ENCODE data around the gene UPK3BL2. TPM values are rescaled to one million over a fixed set of nuclear protein-coding genes. Genes with fewer than 3 reads are reported as not detected.
"Not testable (repeated sequence)": the region's sequence is repeated elsewhere in the genome, so short reads cannot be mapped to it uniquely, and the experiment has no call there.

UPK3BL2 gene
- total RNA-seq, 1 experiment from 2014 or later = 15.2 TPM

DNA sequence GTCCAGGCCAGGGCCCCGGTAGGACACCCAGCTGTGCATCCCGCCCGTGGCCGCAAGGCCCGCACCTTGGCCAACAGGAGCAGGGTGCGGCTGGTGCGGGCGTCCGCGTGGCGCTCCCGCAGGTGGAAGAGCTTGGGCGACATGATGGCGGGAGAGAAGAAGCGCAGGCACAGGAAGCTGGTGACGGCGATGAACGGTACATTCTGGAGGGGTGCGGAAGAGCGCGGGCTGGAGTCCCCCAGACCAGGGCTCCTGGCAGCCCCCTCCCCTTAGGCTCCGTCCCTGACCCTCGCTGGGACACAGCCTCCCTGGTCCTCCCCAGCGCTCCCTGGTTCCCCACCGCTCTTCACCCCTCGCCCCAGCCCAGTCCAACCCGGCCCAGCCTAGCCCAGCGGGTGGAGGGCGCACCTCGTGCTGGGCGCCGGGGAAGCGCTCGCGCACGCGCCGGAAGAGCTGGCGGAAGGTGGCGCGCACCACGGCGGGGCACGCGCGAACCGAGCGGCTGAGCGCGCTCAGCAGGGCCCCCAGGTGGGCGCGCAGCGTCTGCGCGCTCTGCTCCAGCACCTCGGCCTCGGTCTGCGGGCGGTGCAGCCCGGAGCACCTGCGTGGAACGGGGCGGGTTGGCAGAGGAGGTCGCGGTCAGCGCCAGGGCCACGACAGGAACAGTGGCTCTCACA, 48.9 kb downstream of the UPK3BL2 start:
- DNase-seq (ENCODE audit: low spot score) = not testable (repeated sequence)

DNA sequence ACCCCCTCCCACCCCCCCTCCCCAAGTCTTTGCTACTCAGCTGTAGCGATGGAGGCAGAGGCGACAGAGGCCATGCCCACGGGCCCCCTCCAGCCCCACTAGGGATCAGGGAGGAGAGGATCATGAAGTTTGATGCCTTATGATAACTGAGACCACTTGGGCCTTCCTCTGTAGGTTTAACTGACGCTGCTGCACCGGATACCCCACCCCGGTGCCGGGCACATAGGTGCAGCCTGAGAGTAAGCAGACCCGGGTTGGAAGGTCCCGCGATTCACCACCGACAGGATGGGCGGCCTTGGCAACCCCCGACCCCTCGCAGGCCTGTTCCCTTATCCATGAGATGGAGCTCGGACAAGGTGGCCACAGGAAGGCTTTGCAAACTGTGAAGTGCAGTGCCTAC, 49.5 kb downstream of the UPK3BL2 start:
- not testable (repeated sequence) for DNase-seq (ENCODE audit: low spot score)

DNA sequence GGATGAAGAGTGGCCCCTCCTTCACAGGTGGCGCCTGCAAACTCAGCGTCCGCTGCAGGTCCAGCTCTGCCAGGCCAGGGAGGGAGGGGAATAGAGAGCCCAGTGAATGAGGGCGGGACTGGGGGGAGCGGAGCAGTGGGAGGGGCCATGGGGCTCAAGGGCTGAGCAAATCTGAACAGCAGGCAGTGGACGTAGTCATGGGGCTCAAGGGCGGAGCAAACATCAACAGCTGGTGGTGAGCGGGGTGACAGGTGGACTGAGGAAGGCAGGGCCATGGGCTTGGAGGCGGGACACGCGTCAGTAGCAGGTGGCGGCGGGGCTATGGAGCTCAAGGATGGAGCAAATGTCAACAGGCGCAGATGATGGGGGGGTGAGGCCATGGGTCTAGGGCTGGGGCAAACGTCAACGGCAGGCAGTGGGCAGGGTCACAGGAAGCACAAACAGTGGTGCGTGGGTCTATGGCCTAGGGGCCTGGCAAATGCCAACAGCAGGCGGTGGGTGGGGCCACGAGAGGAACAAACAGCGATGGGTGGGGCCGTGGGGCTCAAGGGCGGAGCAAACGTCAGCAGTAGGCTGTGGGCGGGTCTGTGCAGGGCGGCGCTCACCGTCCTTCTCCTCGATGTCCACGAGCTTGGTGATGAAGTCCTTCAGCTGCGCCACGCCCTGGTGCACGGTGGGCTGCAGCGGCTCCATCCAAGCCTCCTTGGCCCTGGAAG, 50.1 kb downstream of the UPK3BL2 start:
- DNase-seq (ENCODE audit: low spot score) = not testable (repeated sequence)

DNA sequence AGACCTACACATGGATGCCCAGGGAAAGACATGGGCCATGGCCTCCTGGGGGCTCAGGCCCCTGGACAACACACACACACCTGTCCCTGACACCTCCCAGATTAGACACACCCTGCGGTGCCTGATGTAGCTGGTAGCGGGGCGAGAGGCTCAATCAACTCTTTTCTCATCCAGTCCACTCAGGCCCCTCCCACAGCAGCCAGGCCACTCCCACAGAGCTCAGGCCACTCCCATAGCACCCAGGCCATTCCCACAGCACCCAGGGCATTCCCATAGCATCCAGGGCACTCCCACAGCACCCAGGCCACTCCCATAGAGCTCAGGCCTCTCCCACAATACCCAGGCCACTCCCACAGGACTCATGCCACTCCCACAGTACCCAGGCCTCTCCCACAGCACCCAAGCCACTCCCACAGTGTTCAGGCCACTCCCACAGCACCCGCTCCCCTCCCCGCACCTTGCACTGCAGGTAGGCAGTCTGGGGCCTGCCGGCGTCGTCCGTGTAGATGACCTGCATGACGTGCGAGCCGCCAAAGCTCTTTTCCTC, 52.9 kb downstream of the UPK3BL2 start:
- DNase-seq (ENCODE audit: low spot score) = not testable (repeated sequence)

Other genes starting within 250 kb of the UPK3BL2 start
- gene SPDYE6, start 187.3 kb downstream of the UPK3BL2 start, total RNA-seq (2014; rRNA removed; shearing (Covaris generic)) = not detected in 2 replicates
- gene PRKRIP1, start 147.3 kb downstream of the UPK3BL2 start, total RNA-seq (2014; rRNA removed; shearing (Covaris generic)) = 34.8 and 38.8 TPM in 2 replicates
- 37.4 and 39.8 TPM in 2 replicates for gene ORAI2, start 110.1 kb downstream of the UPK3BL2 start, total RNA-seq (2014; rRNA removed; shearing (Covaris generic))
- 31.5 and 36.5 TPM in 2 replicates for gene ALKBH4, start 78.8 kb downstream of the UPK3BL2 start, total RNA-seq (2014; rRNA removed; shearing (Covaris generic))
- 73.6 and 81.2 TPM in 2 replicates for gene LRWD1, start 78.7 kb downstream of the UPK3BL2 start, total RNA-seq (2014; rRNA removed; shearing (Covaris generic))
- 96.9 and 101 TPM in 2 replicates for gene POLR2J, start 64.8 kb downstream of the UPK3BL2 start, total RNA-seq (2014; rRNA removed; shearing (Covaris generic))
- 7.4 and 13.9 TPM in 2 replicates for gene RASA4B, start 25.9 kb downstream of the UPK3BL2 start, total RNA-seq (2014; rRNA removed; shearing (Covaris generic))
- gene SPDYE2, start 7.5 kb upstream of the UPK3BL2 start, total RNA-seq (2014; rRNA removed; shearing (Covaris generic)) = not detected in 2 replicates
- 35.1 and 38.6 TPM in 2 replicates for gene POLR2J3, start 28.9 kb upstream of the UPK3BL2 start, total RNA-seq (2014; rRNA removed; shearing (Covaris generic))
- 26.0 and 43.0 TPM in 2 replicates for gene RASA4, start 73.1 kb upstream of the UPK3BL2 start, total RNA-seq (2014; rRNA removed; shearing (Covaris generic))
- gene UPK3BL1, start 99.1 kb upstream of the UPK3BL2 start, total RNA-seq (2014; rRNA removed; shearing (Covaris generic)) = 39.8 and 44.1 TPM in 2 replicates
- not detected in 2 replicates for gene SPDYE2B, start 106.6 kb upstream of the UPK3BL2 start, total RNA-seq (2014; rRNA removed; shearing (Covaris generic))
- 2.8 and 4.2 TPM in 2 replicates for gene POLR2J2, start 128.0 kb upstream of the UPK3BL2 start, total RNA-seq (2014; rRNA removed; shearing (Covaris generic))
- 12.0 and 19.6 TPM in 2 replicates for gene FAM185A, start 205.3 kb upstream of the UPK3BL2 start, total RNA-seq (2014; rRNA removed; shearing (Covaris generic))